ENCODE data around the gene FOXB1. TPM values are rescaled to one million over a fixed set of nuclear protein-coding genes. Genes with fewer than 3 reads are reported as not detected.

FOXB1 gene
- total RNA-seq, 1 donor from 2014 or later: not detected

DNA sequence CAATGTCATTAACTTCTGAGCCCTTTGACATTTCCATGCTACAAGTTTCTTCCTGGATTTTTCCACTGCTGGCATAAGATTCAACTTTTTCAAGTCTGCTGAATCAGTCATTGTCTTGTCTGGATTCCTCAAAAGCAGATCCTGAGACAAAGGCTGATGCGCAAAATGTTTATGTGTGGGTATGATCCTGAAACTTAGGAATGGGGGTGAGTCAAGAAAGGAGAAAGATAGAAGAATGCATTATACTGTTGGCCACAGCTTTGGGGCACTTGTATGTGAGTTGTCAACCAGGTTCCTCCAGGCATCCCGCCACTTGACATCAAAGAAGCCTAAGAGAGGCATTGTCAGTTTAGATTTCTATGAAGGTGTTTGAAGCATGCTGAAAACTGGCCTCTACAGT lies 50.4 kb downstream of the FOXB1 start:
- peaks cover 10% of the 10 kb centered on the region for H3K9me3 Mint-ChIP-seq
- no peak overlapping the region for H3K27ac Mint-ChIP-seq
- ATAC-seq (ENCODE audit: low read depth) (no peak), DNase-seq (no peak)
- H3K36me3 Mint-ChIP-seq (ENCODE audit: low read depth): no peaks in the 10 kb centered on the region
- H3K4me1 Mint-ChIP-seq: no peaks in the 10 kb centered on the region
- no peak for TF ChIP-seq CTCF (IDR thresholded peaks at IDR 0.05)
- CTCF ChIA-PET: no interaction called here
- intact Hi-C loops (cut with micrococcal nuclease): no loop called here
- H3K4me3 Mint-ChIP-seq: no peak overlapping the region
- POLR2A ChIA-PET: no interaction called here
- peaks cover 15% of the 10 kb centered on the region for H3K27me3 Mint-ChIP-seq
